Uterus (tissue), 2 donors: ENCODE measurements around the gene ZFYVE28.

Experiments used
- CTCF ChIP-seq, 4 experiments: fragments of 200-600 bp in 2 of 4; fragments of 450-650 bp in 2 of 4; sonication (generic) in 2 of 4; IDR thresholded peaks; one replicate each; pipeline ENCODE4 v1.5.1; 2016 to 2019; ENCODE audit warnings: antibody characterized with exemption in 4 of 4, mild to moderate bottlenecking in 2 of 4, moderate library complexity in 1 of 4
- POLR2A ChIP-seq, 2 donors: fragments of 450-650 bp; IDR thresholded peaks; one replicate each; pipeline ENCODE4 v1.6.1; 2016; ENCODE audit warnings: antibody characterized with exemption in 2 of 2, mild to moderate bottlenecking in 1 of 2, moderate library complexity in 1 of 2

DNA sequence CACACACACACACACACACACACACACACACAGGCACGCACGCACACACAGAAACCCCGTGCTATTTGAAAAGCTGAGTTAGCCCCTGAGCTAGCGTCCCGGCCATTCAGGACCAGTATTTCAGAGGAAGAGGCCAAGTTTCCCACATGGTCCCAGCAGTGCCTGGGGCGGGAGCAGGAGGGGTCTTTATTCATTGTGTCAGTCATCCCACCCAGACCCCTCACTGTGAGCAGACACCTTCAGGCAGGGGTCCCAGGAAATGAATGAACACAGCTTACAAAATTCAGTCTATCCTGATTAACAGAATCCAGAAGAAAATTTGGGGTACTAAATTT, 58.1 kb downstream of the ZFYVE28 start:
- TF ChIP-seq CTCF (IDR thresholded peaks at IDR 0.05) = no peak
- TF ChIP-seq POLR2A (IDR thresholded peaks at IDR 0.05) = no peak
